SKM-1 (cell line): ENCODE measurements around the gene DDOST.

Source experiments
- DNase-seq: peaks from one replicate; lab custom pipeline; 2025; ENCODE audit not compliant: unreplicated experiment; lab: John Stamatoyannopoulos, UW

DDOST gene

GRCh38 chr1:20661207-20662109 lies at the start of gene DDOST:
DDOST (minus strand) TSS chr1:20661369; CDS start chr1:20661350, 19 bp downstream.
- DNase-seq, result peak; percentile 96

GRCh38 chr1:20710469-20711284 lies 49.5 kb upstream of the DDOST start:
- DNase-seq, result no peak

- DNase-seq, result no peak
These were observed 48.7 kb upstream of the DDOST start for GRCh38 chr1:20709868-20710267.

GRCh38 chr1:20708891-20709290 lies 47.7 kb upstream of the DDOST start:
- DNase-seq, result no peak

- no peak for DNase-seq
These were observed 46.9 kb upstream of the DDOST start for GRCh38 chr1:20708057-20708456.

GRCh38 chr1:20706841-20707240 lies 45.7 kb upstream of the DDOST start:
- no peak for DNase-seq

GRCh38 chr1:20705203-20705755 lies 44.1 kb upstream of the DDOST start:
- no peak for DNase-seq

- DNase-seq, result no peak
These were observed 43.4 kb upstream of the DDOST start for GRCh38 chr1:20704390-20705202.

GRCh38 chr1:20703124-20703756 lies 42.1 kb upstream of the DDOST start:
- DNase-seq, result no peak

- DNase-seq, result no peak
These were observed 41.2 kb upstream of the DDOST start for GRCh38 chr1:20702416-20702815.

GRCh38 chr1:20701847-20702246 lies 40.7 kb upstream of the DDOST start:
- no peak for DNase-seq

- no peak for DNase-seq
These were observed 40.3 kb upstream of the DDOST start for GRCh38 chr1:20701446-20701845.

- DNase-seq, result no peak
These were observed 39.6 kb upstream of the DDOST start for GRCh38 chr1:20700636-20701215.

GRCh38 chr1:20699558-20699957 lies 38.4 kb upstream of the DDOST start:
- no peak for DNase-seq

GRCh38 chr1:20698195-20698910 lies 37.2 kb upstream of the DDOST start:
- no peak for DNase-seq

- no peak for DNase-seq
These were observed 36.4 kb upstream of the DDOST start for GRCh38 chr1:20697563-20697962.

GRCh38 chr1:20696397-20697333 lies 35.5 kb upstream of the DDOST start:
- DNase-seq, result peak; percentile 74

GRCh38 chr1:20695515-20695914 lies 34.3 kb upstream of the DDOST start:
- DNase-seq, result no peak
